HS-27A (cell line): ENCODE data around the gene ATP9A.
"Not testable (repeated sequence)": the region's sequence is repeated elsewhere in the genome, so short reads cannot be mapped to it uniquely, and the experiment has no call there.

ENCODE experiments used
- DNase-seq: peaks from one replicate; pipeline ENCODE4 v3.0.0-alpha.2; 2012; ENCODE audit warnings: low read depth, missing footprints

Gene ATP9A

GRCh38 chr20:51723026-51723425, 45.2 kb downstream of the ATP9A start:
- not testable (repeated sequence) for DNase-seq

GRCh38 chr20:51722246-51722645, 45.9 kb downstream of the ATP9A start:
- not testable (repeated sequence) for DNase-seq

- no peak for DNase-seq
Measured at GRCh38 chr20:51720854-51721253, 47.3 kb downstream of the ATP9A start.

- DNase-seq, result no peak
Measured at GRCh38 chr20:51720384-51720783, 47.8 kb downstream of the ATP9A start.

GRCh38 chr20:51715856-51716185, 52.4 kb downstream of the ATP9A start:
- no peak for DNase-seq

GRCh38 chr20:51715163-51715855, 52.9 kb downstream of the ATP9A start:
- no peak for DNase-seq

GRCh38 chr20:51713213-51713598, 55.0 kb downstream of the ATP9A start:
- DNase-seq, result no peak

GRCh38 chr20:51712501-51713212, 55.5 kb downstream of the ATP9A start:
- DNase-seq, result no peak

- DNase-seq, result no peak
Measured at GRCh38 chr20:51711426-51711825, 56.8 kb downstream of the ATP9A start.

GRCh38 chr20:51710361-51710894, 57.8 kb downstream of the ATP9A start:
- no peak for DNase-seq

GRCh38 chr20:51705400-51705799, 62.8 kb downstream of the ATP9A start:
- DNase-seq, result no peak

GRCh38 chr20:51703400-51704287, 64.5 kb downstream of the ATP9A start:
- DNase-seq, result no peak

GRCh38 chr20:51702556-51702955, 65.6 kb downstream of the ATP9A start:
- no peak for DNase-seq

- no peak for DNase-seq
Measured at GRCh38 chr20:51700809-51701285, 67.3 kb downstream of the ATP9A start.

GRCh38 chr20:51698252-51698651, 69.9 kb downstream of the ATP9A start:
- no peak for DNase-seq

- no peak for DNase-seq
Measured at GRCh38 chr20:51697096-51697826, 70.9 kb downstream of the ATP9A start.

- DNase-seq, result no peak
Measured at GRCh38 chr20:51696304-51697071, 71.7 kb downstream of the ATP9A start.

- DNase-seq, result no peak
Measured at GRCh38 chr20:51695574-51696303, 72.5 kb downstream of the ATP9A start.

- DNase-seq, result no peak
Measured at GRCh38 chr20:51692806-51693400, 75.3 kb downstream of the ATP9A start.

GRCh38 chr20:51691703-51692102, 76.5 kb downstream of the ATP9A start:
- no peak for DNase-seq
